Liver (tissue), 9 donors: ENCODE measurements around the gene SLC38A7. TPM values are rescaled to one million over a fixed set of nuclear protein-coding genes. Genes with fewer than 3 reads are reported as not detected.
A peak's percentile ranks its signal among the peaks of the same experiment; 100 is the strongest.

ENCODE experiments used
- DNase-seq: peaks from one replicate; pipeline ENCODE4 v3.0.0-alpha.2; 2017; ENCODE audit warnings: low spot score
- H3K27ac ChIP-seq, 2 donors: one replicate each; pipeline ENCODE4 v1.7.0; 2013; ENCODE audit warnings: inconsistent platforms in 2 of 2, low read length in 2 of 2, control low read depth in 1 of 2, low read depth in 1 of 2, mild to moderate bottlenecking in 1 of 2
- H3K27me3 ChIP-seq, 4 donors: one replicate each; pipeline versions ENCODE4 v1.6.1 to v1.7.0; 2013; ENCODE audit warnings: low read length in 3 of 4, inconsistent platforms in 1 of 4, mild to moderate bottlenecking in 1 of 4, moderate library complexity in 1 of 4; ENCODE audit not compliant: control insufficient read depth in 4 of 4, insufficient read depth in 4 of 4
- H3K36me3 ChIP-seq, 4 donors: one replicate each; pipeline versions ENCODE4 v1.6.1 to v1.7.0; 2013; ENCODE audit warnings: low read length in 3 of 4, mild to moderate bottlenecking in 3 of 4, low read depth in 1 of 4, moderate library complexity in 1 of 4; ENCODE audit not compliant: control insufficient read depth in 4 of 4, insufficient read depth in 3 of 4
- H3K4me1 ChIP-seq, 4 donors: one replicate each; pipeline versions ENCODE4 v1.6.1 to v1.7.0; 2013; ENCODE audit warnings: low read length in 3 of 4, mild to moderate bottlenecking in 3 of 4, moderate library complexity in 1 of 4; ENCODE audit not compliant: control insufficient read depth in 4 of 4, insufficient read depth in 4 of 4
- H3K4me3 ChIP-seq, 3 donors: one replicate each; pipeline versions ENCODE4 v1.6.1 to v1.7.0; 2013; ENCODE audit warnings: low read length in 3 of 3, control low read depth in 1 of 3, low read depth in 1 of 3, mild to moderate bottlenecking in 1 of 3
- H3K9ac ChIP-seq, 2 donors: one replicate each; pipeline ENCODE4 v1.7.0; 2013; ENCODE audit warnings: low read length in 2 of 2, mild to moderate bottlenecking in 2 of 2, moderate library complexity in 2 of 2, control low read depth in 1 of 2, low read depth in 1 of 2
- H3K9me3 ChIP-seq, 4 donors: one replicate each; pipeline versions ENCODE4 v1.6.1 to v1.7.0; 2013; ENCODE audit warnings: low read length in 3 of 4; ENCODE audit not compliant: control insufficient read depth in 4 of 4
- FOXA1 ChIP-seq: IDR thresholded peaks from 2 replicates; pipeline ENCODE4 v1.6.1; 2016; ENCODE audit warnings: antibody characterized with exemption
- FOXA2 ChIP-seq: IDR thresholded peaks from 2 replicates; pipeline ENCODE4 v1.6.1; 2016; ENCODE audit warnings: antibody characterized with exemption
- GABPA ChIP-seq, 2 donors: IDR thresholded peaks in 1 of 2; conservative IDR thresholded peaks in 1 of 2; 2 replicates each; pipeline ENCODE4 v1.6.1; 2016; ENCODE audit warnings: antibody characterized with exemption in 2 of 2, mild to moderate bottlenecking in 1 of 2, moderate library complexity in 1 of 2
- HNF4A ChIP-seq, 2 donors: conservative IDR thresholded peaks; 2 replicates each; pipeline ENCODE4 v1.6.1; 2016; ENCODE audit warnings: antibody characterized with exemption in 2 of 2, mild to moderate bottlenecking in 2 of 2
- HNF4G ChIP-seq: IDR thresholded peaks from 2 replicates; pipeline ENCODE4 v1.6.1; 2016; ENCODE audit warnings: antibody characterized with exemption
- JUND ChIP-seq, 2 donors: IDR thresholded peaks; 2 replicates each; pipeline ENCODE4 v1.6.1; 2016; ENCODE audit warnings: antibody characterized with exemption in 2 of 2
- RAD21 ChIP-seq, 2 donors: IDR thresholded peaks; 2 replicates each; pipeline ENCODE4 v1.6.1; 2016; ENCODE audit warnings: antibody characterized with exemption in 2 of 2, mild to moderate bottlenecking in 2 of 2
- RXRA ChIP-seq, 2 donors: IDR thresholded peaks; 2 replicates each; pipeline ENCODE4 v1.6.1; 2017 to 2018; ENCODE audit warnings: antibody characterized with exemption in 2 of 2, mild to moderate bottlenecking in 1 of 2
- SP1 ChIP-seq: IDR thresholded peaks from 2 replicates; pipeline ENCODE4 v1.6.1; 2018; ENCODE audit warnings: antibody characterized with exemption, mild to moderate bottlenecking
- TAF1 ChIP-seq: conservative IDR thresholded peaks from 2 replicates; pipeline ENCODE4 v1.6.1; 2016; ENCODE audit warnings: antibody characterized with exemption, mild to moderate bottlenecking
- YY1 ChIP-seq: IDR thresholded peaks from 2 replicates; pipeline ENCODE4 v1.6.1; 2016; ENCODE audit warnings: antibody characterized with exemption, mild to moderate bottlenecking
- WGBS: extraction: QIAGEN DNeasy Blood & Tissue Kit; methylation state at CpG from one replicate; pipeline ENCODE4 v1.1.7; 2013; 5-methylcytosine and 5-hydroxymethylcytosine counted together
- polyA plus RNA-seq, 2 donors: library from polyadenylated mRNA; stranded (reverse) in 1 of 2; unstranded in 1 of 2; fragments of 200-250 nt in 1 of 2; fragments of >200 nt in 1 of 2; fragmentation: Nextera tagmentation in 1 of 2; extraction: Ambion mirVana in 1 of 2; gene quantifications; one replicate each; pipeline versions ENCODE4 v1.2.1 to v1.2.3, GENCODE V29; 2013 to 2015
- total RNA-seq, 2 donors: library from RNA; depleted of rRNA; stranded (reverse); fragments of >200 nt; gene quantifications; one replicate each; pipeline ENCODE4 v1.2.3, GENCODE V29; 2014
- TF ChIP-seq, protein P1 (sequence below): IDR thresholded peaks from 2 replicates; pipeline ENCODE4 v1.6.1; 2016; ENCODE audit warnings: antibody characterized with exemption
- TF ChIP-seq, protein P2 (sequence below): fragments of 150-350 bp; IDR thresholded peaks from 2 replicates; pipeline ENCODE4 v1.5.1; 2017; ENCODE audit warnings: improper control_type of control experiment, low read depth, low read length; ENCODE audit not compliant: missing input control
- TF ChIP-seq, protein P3 (sequence below): IDR thresholded peaks from 2 replicates; pipeline ENCODE4 v1.6.1; 2016; ENCODE audit warnings: antibody characterized with exemption, mild to moderate bottlenecking
- TF ChIP-seq, protein P4 (sequence below): IDR thresholded peaks from 2 replicates; pipeline ENCODE4 v1.6.1; 2016; ENCODE audit warnings: antibody characterized with exemption
- donor health status: healthy.
- donor health status: healthy.
- donor health status: healthy.
- donor health status: healthy.
- donor health status: healthy.

The SLC38A7 gene
- total and polyA plus RNA-seq, 4 donors, result 7.9 to 18.7 (median 11.0) TPM

DNA sequence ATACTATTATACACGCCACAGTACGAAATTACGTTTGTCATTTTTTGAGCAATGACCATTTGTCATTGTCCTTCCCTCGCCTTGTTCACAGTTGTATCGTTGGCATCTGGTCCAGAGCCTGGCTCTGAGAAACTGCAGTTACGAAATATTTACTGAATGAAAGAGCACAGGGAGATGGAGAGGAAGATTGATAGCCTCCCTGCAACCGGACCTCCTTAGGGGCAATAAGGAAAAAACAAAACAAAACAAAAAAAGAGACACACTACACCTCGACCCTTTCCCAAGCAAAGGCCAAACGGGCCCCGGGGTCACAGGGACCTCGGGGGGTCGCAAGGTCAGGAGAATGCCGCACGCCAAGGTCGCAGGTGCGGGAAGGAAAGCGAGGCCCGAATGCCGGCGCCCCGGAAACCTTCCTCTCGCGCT lies 48.7 kb upstream of the SLC38A7 start:
- peak overlapping the region; percentile 67 to 91 (median 74) for H3K4me3 ChIP-seq
- peak; percentile 12 to 52 for TF ChIP-seq HNF4A (conservative IDR thresholded peaks at IDR 0.05)
- TF ChIP-seq RXRA (IDR thresholded peaks at IDR 0.05), result peak; percentile 31 to 53
- no peak for TF ChIP-seq HNF4G
- TF ChIP-seq, protein P1, sequence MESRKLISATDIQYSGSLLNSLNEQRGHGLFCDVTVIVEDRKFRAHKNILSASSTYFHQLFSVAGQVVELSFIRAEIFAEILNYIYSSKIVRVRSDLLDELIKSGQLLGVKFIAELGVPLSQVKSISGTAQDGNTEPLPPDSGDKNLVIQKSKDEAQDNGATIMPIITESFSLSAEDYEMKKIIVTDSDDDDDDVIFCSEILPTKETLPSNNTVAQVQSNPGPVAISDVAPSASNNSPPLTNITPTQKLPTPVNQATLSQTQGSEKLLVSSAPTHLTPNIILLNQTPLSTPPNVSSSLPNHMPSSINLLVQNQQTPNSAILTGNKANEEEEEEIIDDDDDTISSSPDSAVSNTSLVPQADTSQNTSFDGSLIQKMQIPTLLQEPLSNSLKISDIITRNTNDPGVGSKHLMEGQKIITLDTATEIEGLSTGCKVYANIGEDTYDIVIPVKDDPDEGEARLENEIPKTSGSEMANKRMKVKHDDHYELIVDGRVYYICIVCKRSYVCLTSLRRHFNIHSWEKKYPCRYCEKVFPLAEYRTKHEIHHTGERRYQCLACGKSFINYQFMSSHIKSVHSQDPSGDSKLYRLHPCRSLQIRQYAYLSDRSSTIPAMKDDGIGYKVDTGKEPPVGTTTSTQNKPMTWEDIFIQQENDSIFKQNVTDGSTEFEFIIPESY, result no peak
- TF ChIP-seq, protein P2, sequence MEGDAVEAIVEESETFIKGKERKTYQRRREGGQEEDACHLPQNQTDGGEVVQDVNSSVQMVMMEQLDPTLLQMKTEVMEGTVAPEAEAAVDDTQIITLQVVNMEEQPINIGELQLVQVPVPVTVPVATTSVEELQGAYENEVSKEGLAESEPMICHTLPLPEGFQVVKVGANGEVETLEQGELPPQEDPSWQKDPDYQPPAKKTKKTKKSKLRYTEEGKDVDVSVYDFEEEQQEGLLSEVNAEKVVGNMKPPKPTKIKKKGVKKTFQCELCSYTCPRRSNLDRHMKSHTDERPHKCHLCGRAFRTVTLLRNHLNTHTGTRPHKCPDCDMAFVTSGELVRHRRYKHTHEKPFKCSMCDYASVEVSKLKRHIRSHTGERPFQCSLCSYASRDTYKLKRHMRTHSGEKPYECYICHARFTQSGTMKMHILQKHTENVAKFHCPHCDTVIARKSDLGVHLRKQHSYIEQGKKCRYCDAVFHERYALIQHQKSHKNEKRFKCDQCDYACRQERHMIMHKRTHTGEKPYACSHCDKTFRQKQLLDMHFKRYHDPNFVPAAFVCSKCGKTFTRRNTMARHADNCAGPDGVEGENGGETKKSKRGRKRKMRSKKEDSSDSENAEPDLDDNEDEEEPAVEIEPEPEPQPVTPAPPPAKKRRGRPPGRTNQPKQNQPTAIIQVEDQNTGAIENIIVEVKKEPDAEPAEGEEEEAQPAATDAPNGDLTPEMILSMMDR, result peak; percentile 7
- TF ChIP-seq, protein P3, sequence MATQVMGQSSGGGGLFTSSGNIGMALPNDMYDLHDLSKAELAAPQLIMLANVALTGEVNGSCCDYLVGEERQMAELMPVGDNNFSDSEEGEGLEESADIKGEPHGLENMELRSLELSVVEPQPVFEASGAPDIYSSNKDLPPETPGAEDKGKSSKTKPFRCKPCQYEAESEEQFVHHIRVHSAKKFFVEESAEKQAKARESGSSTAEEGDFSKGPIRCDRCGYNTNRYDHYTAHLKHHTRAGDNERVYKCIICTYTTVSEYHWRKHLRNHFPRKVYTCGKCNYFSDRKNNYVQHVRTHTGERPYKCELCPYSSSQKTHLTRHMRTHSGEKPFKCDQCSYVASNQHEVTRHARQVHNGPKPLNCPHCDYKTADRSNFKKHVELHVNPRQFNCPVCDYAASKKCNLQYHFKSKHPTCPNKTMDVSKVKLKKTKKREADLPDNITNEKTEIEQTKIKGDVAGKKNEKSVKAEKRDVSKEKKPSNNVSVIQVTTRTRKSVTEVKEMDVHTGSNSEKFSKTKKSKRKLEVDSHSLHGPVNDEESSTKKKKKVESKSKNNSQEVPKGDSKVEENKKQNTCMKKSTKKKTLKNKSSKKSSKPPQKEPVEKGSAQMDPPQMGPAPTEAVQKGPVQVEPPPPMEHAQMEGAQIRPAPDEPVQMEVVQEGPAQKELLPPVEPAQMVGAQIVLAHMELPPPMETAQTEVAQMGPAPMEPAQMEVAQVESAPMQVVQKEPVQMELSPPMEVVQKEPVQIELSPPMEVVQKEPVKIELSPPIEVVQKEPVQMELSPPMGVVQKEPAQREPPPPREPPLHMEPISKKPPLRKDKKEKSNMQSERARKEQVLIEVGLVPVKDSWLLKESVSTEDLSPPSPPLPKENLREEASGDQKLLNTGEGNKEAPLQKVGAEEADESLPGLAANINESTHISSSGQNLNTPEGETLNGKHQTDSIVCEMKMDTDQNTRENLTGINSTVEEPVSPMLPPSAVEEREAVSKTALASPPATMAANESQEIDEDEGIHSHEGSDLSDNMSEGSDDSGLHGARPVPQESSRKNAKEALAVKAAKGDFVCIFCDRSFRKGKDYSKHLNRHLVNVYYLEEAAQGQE, result peak; percentile 24
- peak; percentile 21 for TF ChIP-seq YY1
- TF ChIP-seq JUND (IDR thresholded peaks at IDR 0.05), result peak in 1 of 2 donors; percentile 31
- peak; percentile 37 for TF ChIP-seq FOXA1
- TF ChIP-seq, protein P4, sequence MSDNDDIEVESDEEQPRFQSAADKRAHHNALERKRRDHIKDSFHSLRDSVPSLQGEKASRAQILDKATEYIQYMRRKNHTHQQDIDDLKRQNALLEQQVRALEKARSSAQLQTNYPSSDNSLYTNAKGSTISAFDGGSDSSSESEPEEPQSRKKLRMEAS, result no peak
- TF ChIP-seq RAD21 (IDR thresholded peaks at IDR 0.05), result peak; percentile 15 to 18
- no peaks in the 10 kb centered on the region for H3K9me3 ChIP-seq
- no peak for DNase-seq
- H3K27me3 ChIP-seq, result no peaks in the 10 kb centered on the region
- H3K27ac ChIP-seq, result peak overlapping the region; percentile 82 to 94
- peaks cover 6 to 51% (median 45%) of the 10 kb centered on the region in 4 donors for H3K4me1 ChIP-seq
- 2% methylated on average over 23 of the region's 23 CpGs for WGBS
- H3K36me3 ChIP-seq, result no peaks in the 10 kb centered on the region
- H3K9ac ChIP-seq, result peak overlapping the region; percentile 85 to 93

DNA sequence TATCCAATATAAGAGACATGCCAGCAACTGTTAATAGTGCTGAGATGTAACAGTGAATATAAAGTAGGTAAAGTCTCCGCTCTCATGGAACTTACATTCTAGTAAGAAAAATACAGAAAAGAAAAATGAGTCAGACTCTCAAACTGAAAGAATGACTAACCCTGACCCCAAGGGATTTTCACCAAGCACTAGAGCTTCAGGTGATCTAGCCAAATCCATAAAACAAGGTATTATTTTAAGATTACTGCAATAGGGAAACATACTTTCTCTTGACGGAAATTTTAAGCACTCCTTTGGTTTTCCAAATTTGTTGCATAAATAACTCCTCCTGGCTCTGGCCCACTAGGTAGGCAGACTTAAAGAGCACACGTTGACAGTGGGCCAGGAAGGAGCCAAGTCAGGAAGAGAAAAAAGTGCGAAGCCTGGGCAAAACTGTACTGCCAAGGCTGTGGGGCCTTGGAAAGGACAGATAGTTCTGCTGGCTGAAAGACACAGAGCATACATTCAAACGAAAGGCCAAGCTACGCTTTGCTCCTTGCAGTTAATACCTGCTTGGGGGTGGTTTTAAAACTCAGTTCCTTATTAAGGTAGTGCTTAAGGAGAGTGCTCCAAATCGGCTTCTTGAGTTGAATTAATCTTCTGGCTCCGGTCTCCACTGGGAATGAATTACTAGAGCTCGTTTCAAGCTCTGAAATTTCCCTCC lies 48.1 kb upstream of the SLC38A7 start:
- H3K9me3 ChIP-seq, result no peaks in the 10 kb centered on the region
- peaks cover 6 to 56% (median 51%) of the 10 kb centered on the region in 4 donors for H3K4me1 ChIP-seq
- 25% methylated on average over 9 of the region's 9 CpGs for WGBS
- H3K9ac ChIP-seq, result peak overlapping the region in 1 of 2 donors; percentile 93
- H3K27me3 ChIP-seq, result no peaks in the 10 kb centered on the region
- no peak for DNase-seq
- peak overlapping the region; percentile 82 to 94 for H3K27ac ChIP-seq
- no peaks in the 10 kb centered on the region for H3K36me3 ChIP-seq
- H3K4me3 ChIP-seq, result peak overlapping the region; percentile 67 to 91 (median 74)
- TF ChIP-seq RAD21 (IDR thresholded peaks at IDR 0.05) (no peak), GABPA (IDR thresholded peaks at IDR 0.05 in 1 of 2, conservative IDR thresholded peaks at IDR 0.05 in 1 of 2) (no peak), HNF4G (no peak), YY1 (no peak), TAF1 (no peak), FOXA1 (no peak), RXRA (IDR thresholded peaks at IDR 0.05) (no peak), SP1 (no peak), JUND (IDR thresholded peaks at IDR 0.05) (no peak), FOXA2 (no peak)
- TF ChIP-seq, protein P3, result no peak
- TF ChIP-seq, protein P1, result no peak
